Measurements from ENCODE around the gene TMEM255B. TPM values are rescaled to one million over a fixed set of nuclear protein-coding genes. Genes with fewer than 3 reads are reported as not detected.
"Not testable (repeated sequence)": the region's sequence is repeated elsewhere in the genome, so short reads cannot be mapped to it uniquely, and the experiment has no call there.

The TMEM255B gene
- total and polyA plus RNA-seq, 2 of the 4 experiments (the other 2 are of a cell fraction), result 0.36 to 0.94 TPM

DNA sequence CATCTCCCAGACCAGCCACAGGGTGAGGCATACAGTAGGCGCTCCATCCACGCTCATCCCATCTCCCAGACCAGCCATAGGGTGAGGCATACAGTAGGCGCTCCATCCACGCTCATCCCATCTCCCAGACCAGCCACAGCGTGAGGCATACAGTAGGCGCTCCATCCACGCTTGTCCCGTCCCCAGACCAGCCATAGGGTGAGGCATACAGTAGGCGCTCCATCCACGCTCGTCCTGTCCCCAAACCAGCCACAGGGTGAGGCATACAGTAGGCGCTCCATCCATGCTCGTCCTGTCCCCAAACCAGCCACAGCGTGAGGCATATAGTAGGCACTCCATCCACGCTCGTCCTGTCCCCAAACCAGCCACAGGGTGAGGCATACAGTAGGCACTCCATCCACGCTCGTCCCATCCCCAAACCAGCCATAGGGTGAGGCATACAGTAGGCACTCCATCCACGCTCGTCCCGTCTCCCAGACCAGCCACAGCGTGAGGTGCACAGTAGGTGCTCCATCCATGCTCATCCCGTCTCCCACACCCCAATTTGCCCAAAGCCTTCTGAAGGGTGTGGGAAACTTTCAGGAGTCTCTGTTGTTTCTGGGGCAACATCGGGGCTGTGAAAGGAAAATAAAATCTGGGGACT, 13.4 kb upstream of the TMEM255B start:
- H3K9me3 ChIP-seq (ENCODE audit: control insufficient read depth, insufficient read depth, low read length); H3K27ac ChIP-seq (ENCODE audit: insufficient read depth, low read length); H3K9me1 ChIP-seq (ENCODE audit: insufficient read depth, low read length); H3K4me1 ChIP-seq (ENCODE audit: control insufficient read depth, insufficient read depth, low read length); H4K5ac ChIP-seq (ENCODE audit: low read depth, low read length); H3K4me3 ChIP-seq (ENCODE audit: insufficient read depth, low read depth, low read length); H4K8ac ChIP-seq (ENCODE audit: low read depth in 2 of 2, low read length in 2 of 2); in situ Hi-C loops (cut with MboI; ENCODE audit: low sequenced_read_pairs); H4K91ac ChIP-seq (ENCODE audit: insufficient read depth, low read depth, low read length); intact Hi-C loops (cut with micrococcal nuclease); H3K4ac ChIP-seq (ENCODE audit: low read depth, low read length); ATAC-seq (ENCODE audit: low read depth); dilution Hi-C loops (cut with HindIII; ENCODE audit: low sequenced_read_pairs, unreplicated experiment); H3K4me2 ChIP-seq (ENCODE audit: low read depth, low read length); H3K9ac ChIP-seq (ENCODE audit: low read depth, low read length); H2BK15ac ChIP-seq (ENCODE audit: low read depth, low read length); CTCF ChIA-PET; H3K14ac ChIP-seq (replicated peaks; ENCODE audit: low read depth, low read length); H2BK5ac ChIP-seq (ENCODE audit: low read depth, low read length, poor library complexity, severe bottlenecking); POLR2A ChIA-PET (ENCODE audit: unreplicated experiment); H2BK20ac ChIP-seq (ENCODE audit: low read depth, low read length); DNase-seq; H3K18ac ChIP-seq (ENCODE audit: low read depth, low read length); H3K79me1 ChIP-seq (ENCODE audit: low read depth in 1 of 2, low read length in 2 of 2); H2AK5ac ChIP-seq (ENCODE audit: low read depth, low read length); H3K36me3 ChIP-seq (ENCODE audit: control insufficient read depth, insufficient read depth, low read length); H2BK120ac ChIP-seq (ENCODE audit: low read depth, low read length); H3K56ac ChIP-seq (ENCODE audit: extremely low read depth, insufficient read depth, low read length); H2AFZ ChIP-seq (replicated peaks; ENCODE audit: low read length, poor library complexity); BruUV-seq (replicated peaks); H4K20me1 ChIP-seq (ENCODE audit: insufficient read depth, low read length); H2AK9ac ChIP-seq (replicated peaks; ENCODE audit: low read depth, low read length, poor library complexity); H3K23ac ChIP-seq (ENCODE audit: low read depth, low read length): not testable (repeated sequence)
- peaks cover 14% of the 10 kb centered on the region for H3K27me3 ChIP-seq (ENCODE audit: control insufficient read depth, insufficient read depth, low read length)
- WGBS, 2 experiments (ENCODE audit: extremely low coverage in 2 of 2, insufficient read length in 1 of 2), result 95% methylated on average over 10 of the region's 24 CpGs; no CpG with 5 or more reads in 1 of the 2 experiments

Measured in IMR-90 (cell line).